Brain microvascular endothelial cell (primary cell): Measurements from ENCODE around the gene ADGRG1.

Experiments
- DNase-seq: peaks from one replicate; pipeline ENCODE4 v3.0.0-alpha.2; 2020
- H3K27ac ChIP-seq: fragments of 250-450 bp; sonication (Bioruptor Pico); 2 replicates; pipeline ENCODE4 v1.5.1; 2020; ENCODE audit warnings: mild to moderate bottlenecking, moderate library complexity
- H3K27me3 ChIP-seq: fragments of 250-450 bp; sonication (Bioruptor Pico); replicated peaks from 2 replicates; pipeline ENCODE4 v1.5.1; 2020; ENCODE audit warnings: mild to moderate bottlenecking
- H3K36me3 ChIP-seq: fragments of 250-450 bp; sonication (Bioruptor Pico); replicated peaks from 2 replicates; pipeline ENCODE4 v1.5.1; 2020; ENCODE audit warnings: mild to moderate bottlenecking
- H3K4me3 ChIP-seq: 2 replicates; pipeline ENCODE4 v1.5.1; 2011; ENCODE audit warnings: low read depth, mild to moderate bottlenecking, control low read depth, low read length, moderate library complexity
- in situ Hi-C: cut with HindIII; loops from 2 replicates; pipeline ENCODE4 v1.10.0; 2017; ENCODE audit warnings: low sequenced_read_pairs, low pct_ligation_motif_present
- TF ChIP-seq, protein P1 (sequence below): IDR thresholded peaks from 2 replicates; pipeline ENCODE4 v1.5.1; 2011; ENCODE audit warnings: low read depth, mild to moderate bottlenecking, moderate library complexity, low read length, control low read depth, inconsistent platforms; ENCODE audit errors: missing control alignments

Gene ADGRG1

DNA sequence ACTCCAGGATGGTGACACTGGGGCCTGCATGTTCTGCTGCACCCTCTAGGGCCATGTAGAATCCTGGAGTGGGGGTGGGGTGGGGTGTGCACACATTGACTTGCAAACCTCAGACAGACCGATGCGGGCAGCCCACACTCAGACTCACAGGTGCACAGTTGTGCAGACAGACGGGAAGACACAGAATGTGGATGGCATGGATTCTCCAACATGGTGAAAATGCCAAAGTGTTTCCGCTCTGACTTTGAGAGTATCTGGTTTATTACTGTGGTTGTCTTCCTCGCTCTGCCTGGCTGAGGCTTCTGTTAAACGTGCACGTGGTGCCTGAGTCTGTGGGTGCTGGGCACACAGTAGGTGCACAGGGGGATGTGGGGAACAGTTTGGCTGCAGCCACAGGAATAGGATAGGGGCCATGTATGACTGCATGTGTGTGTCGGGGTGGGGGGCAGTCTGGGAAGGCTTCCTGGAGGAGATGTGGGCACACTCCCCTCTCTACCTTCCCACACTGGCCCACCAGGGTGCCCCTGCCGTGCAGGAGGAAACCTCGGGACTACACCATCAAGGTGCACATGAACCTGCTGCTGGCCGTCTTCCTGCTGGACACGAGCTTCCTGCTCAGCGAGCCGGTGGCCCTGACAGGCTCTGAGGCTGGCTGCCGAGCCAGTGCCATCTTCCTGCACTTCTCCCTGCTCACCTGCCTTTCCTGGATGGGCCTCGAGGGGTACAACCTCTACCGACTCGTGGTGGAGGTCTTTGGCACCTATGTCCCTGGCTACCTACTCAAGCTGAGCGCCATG, 30.6 kb downstream of the ADGRG1 start:
- Histone ChIP-seq H3K27me3 (no peaks in the 10 kb centered on the region), H3K27ac (no peak overlapping the region), H3K4me3 (no peak overlapping the region), H3K36me3 (no peaks in the 10 kb centered on the region)
- TF ChIP-seq, protein P1, sequence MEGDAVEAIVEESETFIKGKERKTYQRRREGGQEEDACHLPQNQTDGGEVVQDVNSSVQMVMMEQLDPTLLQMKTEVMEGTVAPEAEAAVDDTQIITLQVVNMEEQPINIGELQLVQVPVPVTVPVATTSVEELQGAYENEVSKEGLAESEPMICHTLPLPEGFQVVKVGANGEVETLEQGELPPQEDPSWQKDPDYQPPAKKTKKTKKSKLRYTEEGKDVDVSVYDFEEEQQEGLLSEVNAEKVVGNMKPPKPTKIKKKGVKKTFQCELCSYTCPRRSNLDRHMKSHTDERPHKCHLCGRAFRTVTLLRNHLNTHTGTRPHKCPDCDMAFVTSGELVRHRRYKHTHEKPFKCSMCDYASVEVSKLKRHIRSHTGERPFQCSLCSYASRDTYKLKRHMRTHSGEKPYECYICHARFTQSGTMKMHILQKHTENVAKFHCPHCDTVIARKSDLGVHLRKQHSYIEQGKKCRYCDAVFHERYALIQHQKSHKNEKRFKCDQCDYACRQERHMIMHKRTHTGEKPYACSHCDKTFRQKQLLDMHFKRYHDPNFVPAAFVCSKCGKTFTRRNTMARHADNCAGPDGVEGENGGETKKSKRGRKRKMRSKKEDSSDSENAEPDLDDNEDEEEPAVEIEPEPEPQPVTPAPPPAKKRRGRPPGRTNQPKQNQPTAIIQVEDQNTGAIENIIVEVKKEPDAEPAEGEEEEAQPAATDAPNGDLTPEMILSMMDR: no peak
- no peak for DNase-seq
- in situ Hi-C loops: no loop called here

DNA sequence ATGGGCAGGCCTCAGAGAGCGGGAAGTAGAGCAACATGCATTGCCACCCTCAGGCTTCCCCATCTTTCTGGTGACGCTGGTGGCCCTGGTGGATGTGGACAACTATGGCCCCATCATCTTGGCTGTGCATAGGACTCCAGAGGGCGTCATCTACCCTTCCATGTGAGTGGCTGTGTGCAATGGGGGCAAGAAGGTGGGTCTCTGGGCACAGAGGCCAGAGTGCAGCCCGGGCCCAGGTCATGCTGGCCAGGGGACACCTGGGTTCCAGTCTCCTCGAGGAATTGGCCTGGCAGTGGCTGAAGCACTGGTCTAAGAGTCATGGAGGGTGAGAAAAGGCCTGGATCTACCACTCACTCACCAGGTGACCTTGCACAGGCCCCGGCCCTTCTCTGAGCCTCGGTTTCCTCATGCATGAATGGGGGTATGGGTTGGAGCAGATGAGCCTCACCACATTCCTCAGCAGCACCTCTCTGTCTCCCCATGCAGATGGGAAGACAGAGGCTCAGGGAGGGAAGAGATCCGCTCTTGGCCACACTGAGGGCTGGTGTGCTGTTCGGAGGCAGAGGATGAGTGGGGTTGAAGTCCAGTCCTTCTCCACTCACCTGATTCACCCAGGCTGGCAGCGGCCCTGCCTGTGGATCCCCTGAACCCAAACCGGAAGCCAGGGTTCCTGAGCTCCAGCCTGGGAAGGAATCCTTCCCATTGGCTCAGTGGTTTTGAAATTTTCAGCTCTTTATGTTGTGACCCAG, 32.5 kb downstream of the ADGRG1 start:
- in situ Hi-C loops: no loop called here
- Histone ChIP-seq H3K27me3 (no peaks in the 10 kb centered on the region), H3K4me3 (no peak overlapping the region), H3K27ac (no peak overlapping the region), H3K36me3 (no peaks in the 10 kb centered on the region)
- TF ChIP-seq, protein P1: no peak
- DNase-seq: no peak

DNA sequence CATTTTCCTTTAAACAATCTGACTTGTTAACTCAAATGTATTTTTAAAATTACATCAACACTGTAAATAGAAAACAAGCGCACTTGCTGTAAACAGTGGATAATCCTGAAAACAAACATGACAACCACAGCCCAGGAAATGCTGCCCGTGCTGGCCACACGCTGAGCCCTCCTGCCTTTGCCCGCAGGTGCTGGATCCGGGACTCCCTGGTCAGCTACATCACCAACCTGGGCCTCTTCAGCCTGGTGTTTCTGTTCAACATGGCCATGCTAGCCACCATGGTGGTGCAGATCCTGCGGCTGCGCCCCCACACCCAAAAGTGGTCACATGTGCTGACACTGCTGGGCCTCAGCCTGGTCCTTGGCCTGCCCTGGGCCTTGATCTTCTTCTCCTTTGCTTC, 33.1 kb downstream of the ADGRG1 start:
- H3K27ac ChIP-seq: no peak overlapping the region
- in situ Hi-C loops: no loop called here
- TF ChIP-seq, protein P1: no peak
- H3K27me3 ChIP-seq: no peaks in the 10 kb centered on the region
- no peak overlapping the region for H3K4me3 ChIP-seq
- no peaks in the 10 kb centered on the region for H3K36me3 ChIP-seq
- no peak for DNase-seq

DNA sequence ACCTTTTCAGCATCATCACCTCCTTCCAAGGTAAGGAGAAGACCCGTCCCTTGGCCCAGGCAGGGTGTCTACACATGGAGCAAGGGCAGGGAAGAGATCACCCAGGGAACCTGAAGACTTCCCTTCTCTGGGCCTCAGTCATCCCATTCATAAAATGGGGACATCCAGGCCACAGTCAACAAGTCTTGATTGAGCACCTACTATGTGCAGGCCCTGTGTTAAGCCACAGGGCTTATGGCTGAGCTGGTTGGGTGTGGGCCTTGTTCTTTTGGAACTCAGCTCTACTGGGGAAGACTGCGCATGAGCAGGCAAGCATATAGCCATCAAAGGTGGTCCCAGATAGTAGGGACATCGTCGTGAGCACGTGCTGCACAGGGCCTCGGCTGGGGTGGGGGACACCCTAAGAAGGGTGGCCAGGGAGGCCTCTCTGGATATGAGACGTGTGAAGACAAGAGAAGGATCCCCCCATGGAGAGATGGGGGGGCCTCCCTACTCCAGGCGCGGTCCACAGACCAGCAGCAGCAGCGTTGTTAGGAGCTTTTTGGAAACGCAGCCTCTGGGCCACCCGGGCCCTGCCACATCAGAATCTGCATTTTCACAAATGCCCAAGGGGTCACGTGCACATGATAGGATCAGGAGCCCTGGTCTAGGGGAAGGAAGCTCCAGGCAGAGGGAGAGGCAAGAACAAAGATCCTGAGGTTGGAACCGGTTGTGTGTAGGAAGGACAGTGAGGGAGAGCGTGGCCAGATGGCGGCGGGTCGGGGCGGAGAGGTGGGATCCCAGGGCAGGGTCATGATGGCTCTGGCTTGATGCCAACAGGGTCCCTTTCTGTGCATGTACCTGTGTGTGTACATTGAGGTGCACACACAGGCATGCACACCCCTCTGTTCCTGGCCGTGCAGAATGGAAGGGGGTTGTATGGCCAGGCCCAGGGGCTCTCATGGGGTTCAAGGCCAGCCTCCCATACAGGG, 33.8 kb downstream of the ADGRG1 start:
- TF ChIP-seq, protein P1: no peak
- H3K36me3 ChIP-seq: no peaks in the 10 kb centered on the region
- no peak overlapping the region for H3K4me3 ChIP-seq
- no peaks in the 10 kb centered on the region for H3K27me3 ChIP-seq
- H3K27ac ChIP-seq: no peak overlapping the region
- in situ Hi-C loops: no loop called here
- DNase-seq: no peak

DNA sequence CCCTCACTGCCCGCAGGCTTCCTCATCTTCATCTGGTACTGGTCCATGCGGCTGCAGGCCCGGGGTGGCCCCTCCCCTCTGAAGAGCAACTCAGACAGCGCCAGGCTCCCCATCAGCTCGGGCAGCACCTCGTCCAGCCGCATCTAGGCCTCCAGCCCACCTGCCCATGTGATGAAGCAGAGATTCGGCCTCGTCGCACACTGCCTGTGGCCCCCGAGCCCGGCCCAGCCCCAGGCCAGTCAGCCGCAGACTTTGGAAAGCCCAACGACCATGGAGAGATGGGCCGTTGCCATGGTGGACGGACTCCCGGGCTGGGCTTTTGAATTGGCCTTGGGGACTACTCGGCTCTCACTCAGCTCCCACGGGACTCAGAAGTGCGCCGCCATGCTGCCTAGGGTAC, 35.0 kb downstream of the ADGRG1 start:
- in situ Hi-C loops: no loop called here
- DNase-seq: no peak
- TF ChIP-seq, protein P1: no peak
- Histone ChIP-seq H3K27me3 (no peaks in the 10 kb centered on the region), H3K27ac (no peak overlapping the region), H3K36me3 (no peaks in the 10 kb centered on the region), H3K4me3 (no peak overlapping the region)
